SW 1271 (cell line): ENCODE data around the gene PLCD1.
A peak's percentile ranks its signal among the peaks of the same experiment; 100 is the strongest.

ENCODE experiments used
- DNase-seq, 2 experiments: peaks; one replicate each; lab custom pipeline; 2025; lab: John Stamatoyannopoulos, UW

PLCD1 gene

GRCh38 chr3:38016847-38017444 is 12.5 kb downstream of the PLCD1 start:
- no peak for DNase-seq

DNA sequence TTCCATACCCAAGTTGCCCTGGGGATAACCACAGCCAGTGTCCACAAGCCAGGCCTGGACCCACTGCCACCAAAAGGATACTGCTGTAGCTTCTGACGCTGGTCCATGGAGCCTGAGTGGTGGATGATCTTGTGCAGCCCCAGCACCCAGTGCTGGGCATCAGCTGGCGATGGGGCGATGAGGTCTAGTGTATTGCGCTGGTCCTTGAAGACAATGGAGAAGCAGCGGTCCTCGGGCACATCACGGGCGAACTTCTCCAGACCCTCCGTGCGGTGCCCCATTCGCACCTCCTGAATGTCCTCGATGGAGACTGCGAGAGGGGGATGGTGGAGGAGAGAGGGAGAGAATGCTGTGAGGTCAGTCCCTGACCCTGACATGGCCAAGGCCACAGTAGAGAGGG is 13.0 kb downstream of the PLCD1 start:
- DNase-seq: no peak

DNA sequence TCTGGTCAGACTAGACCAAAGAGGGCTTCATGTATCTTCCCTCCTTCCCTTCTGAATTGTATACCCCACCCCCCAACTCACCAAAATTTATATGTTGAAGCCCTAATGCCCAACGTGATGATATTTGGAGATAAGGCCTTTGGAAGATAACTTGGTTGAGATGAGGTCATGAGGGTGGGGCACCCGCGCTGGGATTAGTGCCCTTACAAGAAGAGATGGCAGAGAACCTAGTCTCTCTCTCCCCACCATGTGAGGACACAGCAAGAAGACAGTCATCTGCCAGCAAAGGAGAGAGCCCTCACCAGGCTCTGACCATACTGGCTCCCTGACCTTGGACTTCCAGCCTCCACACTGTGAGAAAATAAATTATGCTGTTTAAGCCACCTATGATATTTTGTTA is 13.5 kb downstream of the PLCD1 start:
- no peak for DNase-seq

- no peak for DNase-seq
These were observed 14.0 kb downstream of the PLCD1 start for GRCh38 chr3:38015485-38015884.

- DNase-seq: no peak
These were observed 18.3 kb downstream of the PLCD1 start for GRCh38 chr3:38011111-38011510.

DNA sequence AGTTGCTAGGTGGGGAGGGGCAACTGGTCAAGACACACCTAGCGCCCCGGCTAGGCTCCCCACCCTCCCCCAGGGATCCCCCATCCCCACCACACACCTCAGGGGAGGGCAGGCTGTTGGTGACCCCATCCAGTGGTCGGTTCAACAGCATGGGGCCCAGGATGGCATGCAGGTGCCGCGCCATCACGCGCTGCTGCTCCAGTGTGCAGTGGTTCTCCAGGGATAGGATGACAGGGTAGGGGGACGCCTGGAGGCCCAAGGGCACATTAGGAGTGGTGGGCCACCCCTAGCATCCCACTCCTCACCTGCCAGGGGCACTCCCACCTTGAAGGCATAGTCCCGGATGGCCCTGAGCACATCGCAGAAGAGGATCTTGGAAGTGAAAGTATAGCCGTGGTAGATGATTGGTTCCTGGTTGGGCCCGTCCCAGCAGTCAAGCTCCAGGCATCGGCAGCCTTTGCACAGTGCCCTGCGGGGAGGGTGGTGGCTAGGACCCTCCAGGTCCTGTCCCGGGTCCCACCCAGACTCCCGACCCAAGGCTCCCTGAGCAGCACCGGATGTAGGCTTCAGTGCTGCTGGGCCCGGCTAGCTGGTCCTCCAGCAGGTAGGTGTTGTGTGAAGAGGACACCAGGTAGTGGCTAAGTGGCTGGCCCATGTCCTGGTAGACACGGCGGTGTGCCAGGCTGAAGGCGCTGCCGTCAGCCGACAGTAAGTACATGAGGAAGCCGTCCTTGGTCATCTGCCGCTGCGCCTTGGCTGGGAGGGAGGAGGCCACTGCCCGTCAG is 19.4 kb downstream of the PLCD1 start:
- DNase-seq: no peak

- no peak for DNase-seq
These were observed 20.4 kb downstream of the PLCD1 start for GRCh38 chr3:38008971-38009580.

DNA sequence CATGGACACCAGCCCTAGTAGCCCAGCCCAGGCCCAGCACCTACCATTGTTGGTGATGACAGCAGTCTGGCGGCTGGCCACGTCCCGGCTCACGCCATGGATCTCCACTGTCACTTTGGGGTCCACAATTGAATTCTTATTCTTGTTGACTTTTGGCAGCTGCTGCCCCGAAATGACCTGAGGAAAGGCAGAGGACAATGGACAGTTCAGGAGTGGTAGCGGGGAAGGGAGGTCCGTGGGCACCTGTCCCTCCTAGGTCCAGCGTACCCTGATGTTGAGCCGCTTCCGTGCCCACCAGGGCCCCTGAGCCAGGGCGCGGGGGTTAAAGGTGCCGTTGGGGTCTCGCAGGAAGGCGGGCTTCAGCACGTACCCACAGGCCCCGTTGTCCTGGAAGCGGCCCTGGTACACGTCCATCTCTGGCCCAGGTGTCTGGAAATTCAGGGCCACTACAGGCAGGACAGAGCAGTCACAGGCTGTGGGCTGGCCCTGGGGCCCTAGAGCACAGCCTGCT is 21.2 kb downstream of the PLCD1 start:
- no peak for DNase-seq

DNA sequence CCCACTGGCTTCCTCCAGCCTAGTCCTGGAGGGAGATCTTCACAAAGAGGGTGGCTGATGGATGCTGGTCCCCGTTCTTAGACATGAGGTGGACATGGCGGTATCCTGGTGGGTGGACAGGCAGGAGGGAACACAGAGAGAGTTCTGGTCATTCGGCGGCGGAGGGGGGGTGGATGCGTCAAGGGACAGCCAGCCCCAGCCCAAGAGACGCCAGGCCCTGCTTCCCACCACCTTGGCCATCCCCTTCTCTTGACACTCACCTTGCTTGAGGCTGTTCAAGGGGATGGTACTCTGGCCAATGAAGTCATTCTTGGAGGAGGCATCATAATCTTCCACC is 21.7 kb downstream of the PLCD1 start:
- DNase-seq: no peak

- no peak for DNase-seq
These were observed 22.9 kb downstream of the PLCD1 start for GRCh38 chr3:38006445-38006995.

DNA sequence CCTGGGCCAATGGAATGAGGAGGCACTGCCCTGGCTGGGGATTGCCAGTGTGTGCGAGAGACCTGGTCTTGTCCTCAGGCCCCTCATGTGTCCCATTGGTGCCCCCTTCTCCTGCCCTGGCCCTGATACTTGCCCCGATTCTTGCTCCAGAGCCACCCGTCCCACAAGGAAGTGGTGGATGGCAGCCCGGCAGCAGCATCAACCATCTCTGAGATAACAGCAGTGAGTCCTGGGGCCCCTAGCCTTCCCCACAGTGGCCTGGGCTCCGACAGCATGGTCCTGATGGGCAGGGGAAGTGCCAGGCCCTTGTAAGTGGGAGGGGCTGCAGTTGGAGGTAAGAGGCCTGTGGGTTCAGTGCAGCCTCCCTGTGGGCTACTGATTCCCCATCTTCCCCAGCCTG is 23.4 kb downstream of the PLCD1 start:
- no peak for DNase-seq

DNA sequence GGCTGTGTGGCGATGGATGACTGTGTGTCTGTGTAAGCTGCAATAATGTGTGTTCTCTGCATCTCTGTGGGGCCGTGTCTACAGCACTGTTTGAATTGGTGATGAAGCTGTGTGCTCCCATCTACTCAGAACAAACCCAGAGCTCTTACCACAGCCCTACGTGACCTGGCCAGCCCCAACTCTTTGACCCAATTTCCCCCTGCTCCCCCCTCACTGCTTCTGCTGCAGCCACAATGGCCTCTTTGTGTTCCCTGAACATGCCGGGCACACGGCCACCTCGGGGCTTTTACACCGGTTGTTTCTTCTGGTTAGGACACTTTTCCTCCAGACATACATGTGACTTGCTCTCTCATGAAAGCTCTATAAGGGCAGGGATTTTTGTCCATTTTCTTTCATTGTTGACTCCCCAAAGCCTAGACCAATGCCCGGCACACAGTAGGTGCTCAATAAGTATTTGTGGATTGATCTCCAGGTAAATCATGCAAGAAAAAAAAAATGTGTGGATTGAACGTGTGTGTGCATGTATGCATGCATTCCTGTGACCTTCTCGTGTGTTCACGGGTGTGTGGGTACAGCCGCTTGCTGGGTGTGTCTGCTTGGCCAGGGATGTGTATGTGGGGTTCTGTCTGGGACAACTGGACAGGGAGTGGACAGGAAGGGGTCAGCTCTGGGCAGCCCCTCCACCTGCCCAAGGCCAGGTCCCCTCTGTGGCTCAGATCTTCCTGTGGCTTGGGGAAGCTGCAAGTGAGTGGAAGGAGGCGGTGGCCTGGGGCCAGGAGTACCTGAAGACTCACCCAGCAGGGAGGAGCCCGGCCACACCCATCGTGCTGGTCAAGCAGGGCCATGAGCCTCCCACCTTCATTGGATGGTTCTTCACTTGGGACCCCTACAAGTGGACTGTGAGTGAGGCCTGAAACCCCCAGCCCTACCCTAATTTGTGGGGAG is 24.1 kb downstream of the PLCD1 start:
- DNase-seq: no peak

GRCh38 chr3:38004415-38005075 is 24.9 kb downstream of the PLCD1 start:
- peak; percentile 45 to 70 for DNase-seq

DNA sequence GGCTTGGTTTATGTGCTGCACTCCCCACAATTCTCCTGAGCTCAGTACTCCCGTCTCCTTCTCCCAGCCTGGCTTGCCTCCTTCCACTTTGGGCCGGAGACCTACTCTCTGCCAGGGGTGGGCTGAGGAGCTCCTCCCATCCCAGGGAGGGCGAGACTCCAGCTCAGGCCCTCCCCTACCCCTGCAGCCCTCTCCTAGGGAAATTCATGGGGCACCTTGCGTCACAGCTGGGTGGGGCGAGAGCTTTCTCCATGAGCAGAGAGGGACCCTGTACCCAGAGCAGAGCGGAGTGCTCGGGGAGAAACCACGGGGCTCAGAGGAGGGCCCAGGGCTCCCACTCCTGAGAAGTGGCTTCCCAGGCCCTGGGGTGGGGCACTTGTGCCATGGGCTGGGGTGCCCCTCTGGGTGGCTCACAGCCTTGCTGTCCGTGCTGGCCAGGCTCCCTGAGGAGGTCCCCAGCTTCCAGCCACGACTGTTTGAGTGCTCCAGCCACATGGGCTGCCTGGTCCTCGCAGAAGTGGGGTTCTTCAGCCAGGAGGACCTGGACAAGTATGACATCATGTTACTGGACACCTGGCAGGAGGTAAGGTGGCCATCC is 25.5 kb downstream of the PLCD1 start:
- DNase-seq: no peak

GRCh38 chr3:38003371-38003816 is 26.0 kb downstream of the PLCD1 start:
- DNase-seq: peak; percentile 19 to 45

GRCh38 chr3:38002940-38003339 is 26.5 kb downstream of the PLCD1 start:
- no peak for DNase-seq

GRCh38 chr3:38002291-38002876 is 27.1 kb downstream of the PLCD1 start:
- no peak for DNase-seq

DNA sequence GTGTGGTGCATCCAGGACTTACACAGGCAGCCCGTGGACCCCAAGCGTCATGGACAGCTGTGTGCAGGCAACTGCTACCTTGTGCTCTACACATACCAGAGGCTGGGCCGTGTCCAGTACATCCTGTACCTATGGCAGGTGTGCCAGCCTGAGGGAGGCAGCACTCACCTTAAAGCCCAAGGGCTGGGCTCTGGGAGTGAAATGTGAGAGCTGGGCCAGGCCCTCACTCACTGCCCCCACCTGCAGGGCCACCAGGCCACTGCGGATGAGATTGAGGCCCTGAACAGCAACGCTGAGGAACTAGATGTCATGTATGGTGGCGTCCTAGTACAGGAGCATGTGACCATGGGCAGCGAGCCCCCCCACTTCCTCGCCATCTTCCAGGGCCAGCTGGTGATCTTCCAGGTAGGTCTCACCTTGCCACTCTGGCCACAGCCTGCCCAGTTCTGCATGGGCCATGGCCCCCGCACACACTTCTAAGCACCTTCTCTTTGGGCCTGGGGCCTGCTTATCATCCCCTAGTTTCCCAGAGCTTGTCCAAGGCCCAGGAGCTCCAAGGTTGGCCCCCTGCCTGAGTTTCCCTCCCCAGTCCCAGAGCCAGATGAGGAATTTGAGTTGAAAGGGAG is 27.9 kb downstream of the PLCD1 start:
- no peak for DNase-seq

DNA sequence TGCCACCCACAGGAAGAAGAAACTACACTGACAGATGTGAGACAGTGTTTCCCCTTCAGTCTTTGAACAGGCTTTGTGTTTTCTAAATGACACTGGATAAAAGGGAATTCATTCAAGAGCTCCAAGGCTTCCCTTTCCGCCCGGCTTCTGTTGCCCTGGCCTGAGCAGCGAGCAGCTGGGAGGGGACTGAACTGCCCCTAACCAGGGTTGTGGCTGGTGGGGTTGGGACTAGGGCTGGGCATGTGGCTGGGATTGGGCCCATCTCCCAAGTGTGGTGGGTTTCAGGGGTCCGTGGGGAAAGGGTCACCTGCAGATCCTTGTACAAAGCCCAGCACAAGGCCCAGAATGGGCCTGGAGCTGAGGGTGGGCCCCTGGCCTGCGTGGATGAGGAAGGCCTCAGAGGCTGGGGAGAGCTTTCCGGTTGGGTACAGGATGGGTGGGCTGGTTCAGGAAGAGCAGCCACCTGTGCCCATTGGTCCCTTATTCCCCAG is 28.4 kb downstream of the PLCD1 start:
- DNase-seq: no peak
